HG03045 (cell line): ENCODE results near the gene SAP30.

Experiments
- ATAC-seq: cut with Tn5 transposase; IDR thresholded peaks from one replicate; pipeline ENCODE4 v1.9.1; 2021; ENCODE audit warnings: mild to moderate bottlenecking, moderate library complexity; ENCODE audit not compliant: unreplicated experiment

SAP30 gene

DNA sequence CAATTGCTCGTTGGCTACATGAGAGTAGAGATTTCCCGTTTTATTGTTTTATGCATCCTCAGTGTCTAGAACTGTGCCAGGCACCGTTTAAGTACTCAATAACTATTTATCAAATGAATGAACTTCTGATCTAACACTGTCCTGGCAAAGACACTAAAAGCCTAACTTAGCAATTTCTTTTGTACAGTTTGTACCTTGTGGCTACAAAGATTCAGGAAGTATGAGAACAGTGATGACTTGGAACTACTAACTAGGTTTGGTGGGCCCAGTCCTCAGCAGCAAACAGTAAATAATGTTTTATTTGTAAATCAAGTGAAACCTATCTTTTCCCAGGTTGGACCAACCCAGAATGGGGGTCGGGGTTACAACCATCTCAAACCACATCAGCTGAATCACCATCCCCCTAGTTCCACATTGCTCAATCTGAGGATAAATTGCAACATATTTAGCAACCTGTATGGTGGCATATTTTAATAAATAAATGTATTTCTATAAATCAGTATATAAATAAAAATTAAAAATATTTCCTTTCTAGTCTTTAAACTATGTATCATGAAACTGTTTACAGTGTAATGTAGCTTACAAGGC, 40.4 kb downstream of the SAP30 start:
- ATAC-seq = no peak

- ATAC-seq = no peak
Measured at GRCh38 chr4:173413036-173413435, 42.3 kb downstream of the SAP30 start.

DNA sequence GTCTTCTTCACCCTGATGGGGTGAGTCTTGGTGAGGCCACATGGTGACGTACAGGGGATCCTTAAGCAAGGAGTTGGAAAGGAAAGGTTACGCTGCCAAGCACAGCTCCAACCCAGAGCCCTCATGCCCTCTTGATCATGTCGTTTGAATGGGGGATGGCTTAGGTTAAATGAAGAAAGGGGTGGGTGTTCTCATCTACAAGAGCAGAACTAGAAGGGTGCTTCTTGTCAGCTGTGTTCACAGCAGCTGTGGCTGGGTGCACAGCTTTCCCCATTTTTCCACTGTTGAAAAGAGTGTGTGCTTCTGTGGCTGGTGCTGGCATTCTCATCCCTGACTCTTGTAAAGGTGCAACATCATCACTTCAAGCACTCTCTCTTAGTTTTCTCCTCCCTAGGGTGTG, 43.7 kb downstream of the SAP30 start:
- ATAC-seq = no peak

DNA sequence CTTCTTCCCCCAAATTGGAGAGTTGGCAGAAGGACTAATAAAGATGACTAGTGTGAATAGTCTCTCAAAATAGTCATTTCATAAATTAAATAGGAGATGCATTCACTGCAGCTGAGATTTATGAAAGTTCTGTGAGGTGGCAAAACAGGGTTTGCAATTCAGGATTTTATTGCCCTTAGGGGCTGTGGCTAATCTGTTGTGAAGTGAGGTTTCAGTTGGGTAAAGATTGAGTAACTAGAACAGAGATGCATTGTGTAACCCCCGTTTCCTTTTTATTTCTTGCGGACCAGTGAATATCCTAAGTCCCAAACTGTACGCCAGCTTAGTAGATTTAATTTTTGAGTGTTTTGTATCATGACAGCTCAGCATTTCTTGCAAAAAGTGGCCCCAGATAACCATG, 44.3 kb downstream of the SAP30 start:
- ATAC-seq = no peak

GRCh38 chr4:173415885-173416653, 45.3 kb downstream of the SAP30 start:
- no peak for ATAC-seq

GRCh38 chr4:173417833-173418232, 47.1 kb downstream of the SAP30 start:
- no peak for ATAC-seq

DNA sequence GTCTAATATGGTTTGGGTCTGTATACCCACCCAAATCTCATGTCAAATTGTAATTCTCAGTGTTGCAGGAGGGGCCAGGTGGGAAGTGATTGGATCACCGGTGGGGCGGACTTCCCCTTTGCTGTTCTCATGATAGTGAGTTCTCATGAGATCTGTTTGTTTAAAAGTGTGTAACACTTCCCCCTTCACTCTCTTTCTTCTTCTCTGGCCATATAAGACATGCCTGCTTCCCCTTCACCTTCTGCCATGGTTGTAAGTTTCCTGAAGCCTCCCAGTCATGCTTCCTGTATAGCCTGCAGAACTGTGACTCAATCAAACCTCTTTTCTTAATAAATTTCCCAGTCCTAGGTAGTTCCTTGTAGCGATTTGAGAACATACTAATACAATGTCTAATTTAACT, 47.9 kb downstream of the SAP30 start:
- ATAC-seq = no peak

DNA sequence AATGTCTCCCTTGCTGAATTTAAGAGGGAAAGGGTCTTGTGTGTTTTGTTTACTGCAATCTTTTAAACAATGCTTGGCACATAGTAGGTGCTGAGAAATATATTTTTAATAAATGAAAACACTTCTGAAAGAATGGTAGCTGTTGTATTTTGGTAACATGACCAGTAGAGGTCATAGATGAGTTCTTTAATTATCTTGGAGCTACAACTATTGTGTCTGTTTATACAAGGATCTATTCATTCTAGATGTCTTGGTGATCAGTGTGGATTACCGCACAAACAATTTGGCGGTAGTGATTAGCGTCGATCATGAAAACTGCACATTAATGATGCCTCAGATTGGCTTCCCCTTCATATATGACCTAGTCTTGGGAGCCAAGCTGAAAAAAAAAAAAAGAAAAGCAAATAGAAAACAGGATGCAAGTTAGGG, 49.6 kb downstream of the SAP30 start:
- no peak for ATAC-seq

- no peak for ATAC-seq
Measured at GRCh38 chr4:173420801-173421200, 50.0 kb downstream of the SAP30 start.

DNA sequence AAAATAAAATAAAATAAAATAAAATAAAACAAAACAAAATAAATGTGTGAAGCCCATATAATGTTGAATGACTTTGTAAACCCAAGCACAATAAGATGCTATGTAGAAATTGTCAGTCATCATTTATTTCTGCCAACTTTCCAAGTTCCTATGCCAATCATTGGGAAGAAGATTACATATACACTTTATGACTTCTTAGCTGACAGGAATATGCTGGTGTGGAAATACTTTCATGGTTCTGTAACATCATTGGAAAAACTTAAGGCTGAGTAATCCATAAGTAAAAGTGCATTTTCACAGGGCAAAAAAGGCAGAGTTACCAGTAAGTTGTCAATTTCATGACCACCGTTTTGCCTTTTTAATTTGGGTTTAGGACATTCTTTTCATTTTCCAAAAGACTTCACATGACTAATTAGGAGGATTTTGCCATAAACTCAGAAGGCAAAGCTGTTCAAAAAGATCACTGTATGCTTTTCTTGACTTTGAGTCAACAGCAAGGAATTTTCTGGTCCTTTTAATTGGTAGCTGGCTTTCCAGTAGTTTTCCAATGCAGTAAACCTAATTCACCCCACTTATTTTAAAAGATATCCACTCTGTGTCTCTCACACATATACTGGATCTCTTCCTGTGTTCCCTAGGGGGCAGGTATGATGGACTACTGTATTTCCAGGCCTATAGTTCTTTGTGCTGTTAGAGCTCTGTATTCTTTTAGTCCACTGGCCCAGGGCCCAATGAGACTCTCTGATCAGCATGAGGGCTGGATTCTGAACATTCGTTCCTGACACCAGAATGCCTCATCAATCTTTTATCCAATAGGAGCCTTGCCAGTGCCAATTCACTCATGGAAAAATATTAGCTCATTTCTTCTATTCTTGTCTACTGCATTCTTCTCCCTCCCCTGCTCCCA, 54.4 kb downstream of the SAP30 start:
- no peak for ATAC-seq

- no peak for ATAC-seq
Measured at GRCh38 chr4:173426064-173426463, 55.3 kb downstream of the SAP30 start.
